T-cell (primary cell): ENCODE results near the gene RIPOR1. TPM values are rescaled to one million over a fixed set of nuclear protein-coding genes. Genes with fewer than 3 reads are reported as not detected.

Experiments
- ATAC-seq, 4 experiments: fragments of 200-7000 bp in 3 of 4; fragments of 150-1000 bp in 1 of 4; cut with Tn5 transposase; replicated peaks in 1 of 4; 1 replicate in 3 of 4; 2 replicates in 1 of 4; pipeline ENCODE4 v1.10.0; 2021; ENCODE audit warnings: moderate library complexity in 3 of 4, mild to moderate bottlenecking in 2 of 4, moderate number of reproducible peaks in 1 of 4
- CTCF ChIA-PET, 2 donors: fragments of 300-600 bp; sonication (Branson Sonifier 250); formaldehyde crosslinking; loops; one replicate each; lab custom pipeline; 2022; ENCODE audit warnings: antibody characterized with exemption in 2 of 2; lab: Charles Lee
- POLR2A ChIA-PET, 2 donors: fragments of 300-600 bp; sonication (Branson Sonifier 250); formaldehyde crosslinking; loops; one replicate each; lab custom pipeline; 2022; ENCODE audit warnings: antibody characterized with exemption in 2 of 2; lab: Charles Lee
- DNase-seq, 35 experiments: peaks; one replicate each; pipeline versions ENCODE4 v3.0.0 to v3.0.0-alpha.2; 2013 to 2023
- H3K27ac ChIP-seq: one replicate; pipeline ENCODE4 v1.5.1; 2013; ENCODE audit warnings: low read length
- H3K27me3 ChIP-seq, 2 experiments: replicated peaks in 1 of 2; 1 replicate in 1 of 2; 2 replicates in 1 of 2; pipeline versions ENCODE4 v1.6.1 to v1.7.0; 2013; ENCODE audit warnings: low read length in 1 of 2, mixed read lengths in 1 of 2; ENCODE audit not compliant: control insufficient read depth in 2 of 2, insufficient read depth in 2 of 2; ENCODE audit errors: extremely low read depth in 1 of 2
- H3K36me3 ChIP-seq, 2 donors: 1 replicate in 1 of 2; 2 replicates in 1 of 2; pipeline versions ENCODE4 v1.6.1 to v1.7.0; 2013; ENCODE audit warnings: low read length in 1 of 2; ENCODE audit not compliant: control insufficient read depth in 2 of 2, insufficient read depth in 1 of 2; ENCODE audit errors: extremely low read depth in 1 of 2
- H3K4me1 ChIP-seq, 2 experiments: 1 replicate in 1 of 2; 2 replicates in 1 of 2; pipeline versions ENCODE4 v1.6.1 to v1.7.0; 2013; ENCODE audit warnings: low read length in 2 of 2, mixed read lengths in 1 of 2; ENCODE audit not compliant: insufficient read depth in 2 of 2, control insufficient read depth in 1 of 2; ENCODE audit errors: extremely low read depth in 1 of 2
- H3K4me3 ChIP-seq, 2 donors: 1 replicate in 1 of 2; 2 replicates in 1 of 2; pipeline versions ENCODE4 v1.5.1 to v1.7.0; 2013; ENCODE audit warnings: mild to moderate bottlenecking in 2 of 2, low read length in 1 of 2, moderate library complexity in 1 of 2; ENCODE audit not compliant: control insufficient read depth in 1 of 2; ENCODE audit errors: extremely low read depth in 1 of 2
- H3K9me3 ChIP-seq: 2 replicates; pipeline ENCODE4 v1.7.0; 2013
- H3K27ac Mint-ChIP-seq, 2 donors: one replicate each; pipeline ENCODE4 v1.8.0; 2020 to 2021; ENCODE audit warnings: mild to moderate bottlenecking in 2 of 2, mixed read lengths in 2 of 2
- H3K27me3 Mint-ChIP-seq, 2 donors: one replicate each; pipeline ENCODE4 v1.8.0; 2021 to 2022; ENCODE audit warnings: mixed read lengths in 2 of 2
- H3K36me3 Mint-ChIP-seq: one replicate; pipeline ENCODE4 v1.8.0; 2021; ENCODE audit warnings: mixed read lengths
- H3K4me1 Mint-ChIP-seq, 3 donors: one replicate each; pipeline ENCODE4 v1.8.0; 2020 to 2022; ENCODE audit warnings: mixed read lengths in 3 of 3, mild to moderate bottlenecking in 1 of 3
- H3K4me3 Mint-ChIP-seq, 3 donors: one replicate each; pipeline ENCODE4 v1.8.0; 2020 to 2022; ENCODE audit warnings: mild to moderate bottlenecking in 3 of 3, mixed read lengths in 3 of 3, moderate library complexity in 3 of 3
- H3K9me3 Mint-ChIP-seq, 3 donors: one replicate each; pipeline ENCODE4 v1.8.0; 2020 to 2022; ENCODE audit warnings: mixed read lengths in 3 of 3
- WGBS: methylation state at CpG from one replicate; pipeline ENCODE4 v1.1.5; 2013; ENCODE audit warnings: missing lambda C conversion rate; ENCODE audit not compliant: insufficient coverage; 5-methylcytosine and 5-hydroxymethylcytosine counted together
- total RNA-seq, 35 experiments: library from RNA in 6 of 35; stranded (reverse) in 6 of 35; fragments of 120-200 nt in 1 of 35; gene quantifications; one replicate each; pipeline versions ENCODE4 v1.2.1 to v1.2.4 and lab custom pipeline; 2013 to 2026

Gene RIPOR1
- total RNA-seq, 5 donors from 2014 or later (not counting 1 experiment from before 2014, with no cell fraction given) = 33.9 to 60.7 (median 52.4) TPM

DNA sequence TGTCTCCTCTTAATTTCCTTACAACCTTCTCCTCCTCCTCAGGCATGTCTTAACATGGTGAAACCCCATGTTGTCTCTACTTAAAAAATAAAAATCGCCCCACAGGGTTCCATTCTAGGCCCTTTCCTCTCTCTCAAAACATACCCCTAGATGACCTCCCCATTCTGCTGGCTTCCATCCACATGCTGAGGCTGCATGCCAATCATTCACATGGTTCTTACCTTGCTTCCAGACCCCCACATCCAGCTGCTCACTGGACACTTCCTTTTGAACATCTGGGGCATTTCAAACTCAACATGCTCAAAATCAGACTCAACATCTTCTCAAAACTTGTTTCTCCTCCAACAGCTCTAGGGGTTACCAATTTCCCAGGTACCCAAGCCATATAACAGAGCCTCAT lies 21.3 kb downstream of the RIPOR1 start:
- Histone ChIP-seq H3K27ac (peak overlapping the region; percentile 67), H3K36me3 (peaks cover 0 to 18% of the 10 kb centered on the region in 2 donors), H3K4me1 (peaks cover 18 to 61% of the 10 kb centered on the region in 2 experiments), H3K4me3 (no peak overlapping the region), H3K9me3 (no peaks in the 10 kb centered on the region), H3K27me3 (no peaks in the 10 kb centered on the region)
- Mint-ChIP-seq H3K27me3 (no peaks in the 10 kb centered on the region), H3K27ac (peak overlapping the region; percentile 99), H3K9me3 (no peaks in the 10 kb centered on the region), H3K36me3 (peaks cover 12% of the 10 kb centered on the region), H3K4me1 (peaks cover 58 to 65% (median 58%) of the 10 kb centered on the region in 3 donors), H3K4me3 (peak overlapping the region in 1 of 3 donors; percentile 1)
- no peak for DNase-seq
- no peak for ATAC-seq
- 100% methylated on average over 1 of the region's 1 CpG for WGBS
- CTCF ChIA-PET = interaction anchor here in 1 of 2 donors (0.5 kb wide), 1 partner anchor 28 kb away, joined by 3 read pairs; no protein-coding TSS in a partner anchor
- POLR2A ChIA-PET = interaction anchor here in 1 of 2 donors (0.6 kb wide), 1 partner anchor 85 kb away, joined by 11 read pairs; no protein-coding TSS in a partner anchor

DNA sequence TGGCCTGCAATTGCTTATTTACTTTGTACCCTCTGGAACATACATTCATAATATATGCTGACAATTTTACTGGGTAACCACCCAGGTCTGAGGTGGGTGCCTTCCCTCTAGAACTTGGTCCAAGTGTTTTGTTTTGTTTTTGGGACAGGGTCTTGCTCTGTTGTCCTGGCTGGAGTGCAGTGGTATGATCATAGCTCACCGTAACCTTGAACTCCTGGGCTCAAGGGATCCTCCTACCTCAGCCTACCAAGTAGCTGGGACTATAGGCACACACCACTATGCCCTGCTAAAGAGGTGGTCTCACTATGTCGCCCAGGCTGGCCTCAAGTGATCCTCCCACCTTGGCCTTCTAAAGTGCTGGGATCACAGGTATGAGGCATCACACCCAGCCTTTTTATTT lies 22.5 kb downstream of the RIPOR1 start:
- Histone ChIP-seq H3K27ac (no peak overlapping the region), H3K4me1 (peaks cover 24 to 66% of the 10 kb centered on the region in 2 experiments), H3K36me3 (peaks cover 0 to 10% of the 10 kb centered on the region in 2 donors), H3K4me3 (no peak overlapping the region), H3K27me3 (no peaks in the 10 kb centered on the region), H3K9me3 (no peaks in the 10 kb centered on the region)
- no peak for ATAC-seq
- WGBS = 100% methylated on average over 1 of the region's 2 CpGs
- ChIA-PET POLR2A (interaction anchor here (0.6 kb wide), 2 partner anchors 13 to 51 kb away, joined by 3 read pairs; no protein-coding TSS in a partner anchor), CTCF (interaction anchor here in 1 of 2 donors (1.2 kb wide), 1 partner anchor 94 kb away, joined by 3 read pairs; the partner anchor contains the start of gene CARMIL2)
- peaks cover 12% of the 10 kb centered on the region for H3K36me3 Mint-ChIP-seq
- no peaks in the 10 kb centered on the region for H3K27me3 Mint-ChIP-seq
- H3K27ac Mint-ChIP-seq = peak overlapping the region; percentile 16 to 69
- no peaks in the 10 kb centered on the region for H3K9me3 Mint-ChIP-seq
- no peak for DNase-seq
- H3K4me1 Mint-ChIP-seq = peaks cover 67 to 73% (median 67%) of the 10 kb centered on the region in 3 donors
- no peak overlapping the region for H3K4me3 Mint-ChIP-seq

GRCh38 chr16:67551972-67552371 lies 23.3 kb downstream of the RIPOR1 start:
- ATAC-seq = no peak
- Histone ChIP-seq H3K4me1 (peaks cover 26 to 67% of the 10 kb centered on the region in 2 experiments), H3K36me3 (peaks cover 0 to 5% of the 10 kb centered on the region in 2 donors), H3K27me3 (no peaks in the 10 kb centered on the region), H3K27ac (no peak overlapping the region), H3K9me3 (no peaks in the 10 kb centered on the region), H3K4me3 (no peak overlapping the region)
- peaks cover 62 to 73% (median 68%) of the 10 kb centered on the region in 3 donors for H3K4me1 Mint-ChIP-seq
- H3K27me3 Mint-ChIP-seq = no peaks in the 10 kb centered on the region
- H3K4me3 Mint-ChIP-seq = peak overlapping the region in 1 of 3 donors; percentile 64
- peaks cover 12% of the 10 kb centered on the region for H3K36me3 Mint-ChIP-seq
- no peaks in the 10 kb centered on the region for H3K9me3 Mint-ChIP-seq
- peak overlapping the region; percentile 91 to 95 for H3K27ac Mint-ChIP-seq
- CTCF ChIA-PET = interaction anchor here in 1 of 2 donors (1.2 kb wide), 1 partner anchor 93 kb away, joined by 3 read pairs; the partner anchor contains the start of gene CARMIL2
- POLR2A ChIA-PET = no interaction called here
- no peak for DNase-seq
- WGBS = 100% methylated on average over 2 of the region's 2 CpGs

- ATAC-seq (no peak), DNase-seq (no peak)
- Mint-ChIP-seq H3K27me3 (no peaks in the 10 kb centered on the region), H3K9me3 (no peaks in the 10 kb centered on the region), H3K36me3 (peaks cover 12% of the 10 kb centered on the region), H3K4me3 (peak overlapping the region in 2 of 3 donors; percentile 34 to 64), H3K4me1 (peaks cover 58 to 72% (median 67%) of the 10 kb centered on the region in 3 donors), H3K27ac (peak overlapping the region; percentile 91 to 95)
- Histone ChIP-seq H3K36me3 (peaks cover 0 to 5% of the 10 kb centered on the region in 2 donors), H3K4me1 (peaks cover 21 to 66% of the 10 kb centered on the region in 2 experiments), H3K27me3 (no peaks in the 10 kb centered on the region), H3K4me3 (no peak overlapping the region), H3K9me3 (no peaks in the 10 kb centered on the region), H3K27ac (no peak overlapping the region)
- 55% methylated on average over 2 of the region's 4 CpGs for WGBS
- ChIA-PET CTCF (interaction anchor here in 1 of 2 donors (0.7 kb wide), 1 partner anchor 10 kb away, joined by 5 read pairs; the partner anchor contains the start of gene CTCF), POLR2A (interaction anchor here in 1 of 2 donors (0.7 kb wide), 1 partner anchor 19 kb away, joined by 13 read pairs; no protein-coding TSS in a partner anchor)
Measured at GRCh38 chr16:67552476-67552875, 23.8 kb downstream of the RIPOR1 start.

DNA sequence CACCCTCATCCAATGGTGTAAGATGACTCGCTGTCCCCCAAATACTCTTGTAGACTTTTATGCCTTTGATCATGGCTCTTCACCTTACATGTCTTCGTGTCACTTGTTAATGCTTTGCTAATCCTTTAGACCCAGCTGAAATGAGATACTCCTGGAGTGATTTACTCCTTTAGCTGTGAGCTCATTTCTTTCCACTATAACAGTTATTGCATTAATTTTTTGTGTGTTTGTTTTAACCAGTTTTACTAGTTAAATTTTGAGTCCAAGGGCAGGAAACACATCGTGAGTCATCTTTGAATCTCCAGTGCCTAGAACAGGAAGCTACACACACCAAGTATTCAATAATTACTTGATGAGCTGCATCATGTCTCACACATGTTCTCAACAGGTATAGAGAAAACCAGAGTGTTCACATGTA lies 27.2 kb downstream of the RIPOR1 start:
- no peaks in the 10 kb centered on the region for H3K9me3 Mint-ChIP-seq
- DNase-seq (peak in 2 of 35 experiments; percentile 23 to 64), ATAC-seq (peak; percentile 90 to 98 (median 96))
- H3K27me3 ChIP-seq = no peaks in the 10 kb centered on the region
- H3K36me3 Mint-ChIP-seq = peaks cover 12% of the 10 kb centered on the region
- peak overlapping the region; percentile 96 to 99 for H3K27ac Mint-ChIP-seq
- H3K4me1 ChIP-seq = peaks cover 9 to 57% of the 10 kb centered on the region in 2 experiments
- ChIA-PET POLR2A (interaction anchor here in 1 of 2 donors (0.6 kb wide), 3 partner anchors 9 to 75 kb away, joined by 3 read pairs; no protein-coding TSS in a partner anchor), CTCF (interaction anchor here (0.6 to 1.5 kb wide), 13 partner anchors 8 to 365 kb away, joined by 3 to 16 read pairs (median 4); partner anchors contain the start of gene CARMIL2 (in 2 of the 2))
- WGBS = 40% methylated on average over 1 of the region's 3 CpGs
- peak overlapping the region; percentile 80 for H3K27ac ChIP-seq
- H3K4me1 Mint-ChIP-seq = peaks cover 53 to 61% (median 53%) of the 10 kb centered on the region in 3 donors
- no peaks in the 10 kb centered on the region for H3K27me3 Mint-ChIP-seq
- H3K4me3 Mint-ChIP-seq = peak overlapping the region; percentile 62 to 72 (median 62)
- H3K9me3 ChIP-seq = no peaks in the 10 kb centered on the region
- H3K36me3 ChIP-seq = no peaks in the 10 kb centered on the region
- no peak overlapping the region for H3K4me3 ChIP-seq

GRCh38 chr16:67558859-67559258 lies 30.2 kb downstream of the RIPOR1 start:
- Histone ChIP-seq H3K27ac (no peak overlapping the region), H3K4me1 (peaks cover 16 to 49% of the 10 kb centered on the region in 2 experiments), H3K36me3 (no peaks in the 10 kb centered on the region), H3K4me3 (no peak overlapping the region), H3K9me3 (no peaks in the 10 kb centered on the region), H3K27me3 (no peaks in the 10 kb centered on the region)
- H3K36me3 Mint-ChIP-seq = peaks cover 3% of the 10 kb centered on the region
- CTCF ChIA-PET = interaction anchor here (0.5 to 6.4 kb wide), 5 partner anchors 11 to 286 kb away, joined by 3 to 64 read pairs (median 4); no protein-coding TSS in a partner anchor
- no peaks in the 10 kb centered on the region for H3K27me3 Mint-ChIP-seq
- no peak overlapping the region for H3K4me3 Mint-ChIP-seq
- POLR2A ChIA-PET = interaction anchor here in 1 of 2 donors (0.6 kb wide), 1 partner anchor 15 kb away, joined by 3 read pairs; no protein-coding TSS in a partner anchor
- H3K9me3 Mint-ChIP-seq = no peaks in the 10 kb centered on the region
- peak overlapping the region; percentile 52 to 65 for H3K27ac Mint-ChIP-seq
- no CpG with 5 or more reads among the region's 1 CpG for WGBS
- DNase-seq = no peak
- ATAC-seq = no peak
- H3K4me1 Mint-ChIP-seq = peaks cover 41 to 58% (median 47%) of the 10 kb centered on the region in 3 donors
